ENCODE data around the gene LRRFIP1. TPM values are rescaled to one million over a fixed set of nuclear protein-coding genes. Genes with fewer than 3 reads are reported as not detected.
"Not testable (repeated sequence)": the region's sequence is repeated elsewhere in the genome, so short reads cannot be mapped to it uniquely, and the experiment has no call there.

The LRRFIP1 gene
- polyA plus RNA-seq, 1 donor = 101 TPM

GRCh38 chr2:237745250-237745613 lies 117.8 kb downstream of the LRRFIP1 start:
- no peak for DNase-seq

GRCh38 chr2:237746302-237747080 lies 119.1 kb downstream of the LRRFIP1 start:
- no peak for DNase-seq

DNA sequence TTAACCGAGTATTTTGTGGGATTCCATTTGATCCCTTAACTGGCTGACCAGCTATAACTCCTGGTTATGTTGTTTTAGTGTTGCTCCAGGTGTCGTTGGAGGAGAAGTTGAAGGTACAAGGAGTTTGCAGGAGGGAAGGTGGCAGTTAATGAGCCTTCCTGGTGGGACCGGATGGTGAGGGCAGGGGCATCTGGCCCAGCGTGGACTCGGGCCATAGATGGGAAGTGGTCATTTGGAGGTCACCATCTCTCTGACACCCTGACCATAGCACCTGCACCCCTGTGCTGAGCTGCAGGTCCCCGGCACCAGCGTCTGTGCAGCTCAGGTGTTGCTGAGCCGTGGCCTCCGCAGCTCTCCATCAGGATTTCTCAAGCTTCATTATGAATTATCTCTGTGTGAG lies 119.8 kb downstream of the LRRFIP1 start:
- DNase-seq = no peak

DNA sequence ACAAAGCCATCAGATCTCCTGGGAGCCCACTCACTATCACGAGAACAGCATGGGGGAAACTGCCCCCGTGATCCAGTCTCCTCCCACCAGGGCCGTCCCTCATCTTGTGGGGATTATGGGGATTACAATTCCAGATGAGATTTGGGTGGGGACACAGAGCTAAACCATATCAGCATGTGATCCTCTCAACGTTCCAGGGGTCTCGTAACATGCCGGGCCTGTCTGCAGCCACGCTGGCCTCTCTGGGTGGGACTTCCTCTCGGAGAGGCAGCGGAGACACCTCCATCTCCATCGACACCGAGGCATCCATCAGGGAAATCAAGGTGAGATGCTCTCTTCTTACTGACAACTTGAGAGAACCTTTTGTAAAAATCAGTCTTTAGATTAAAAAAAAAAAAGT lies 121.6 kb downstream of the LRRFIP1 start:
- no peak for DNase-seq

DNA sequence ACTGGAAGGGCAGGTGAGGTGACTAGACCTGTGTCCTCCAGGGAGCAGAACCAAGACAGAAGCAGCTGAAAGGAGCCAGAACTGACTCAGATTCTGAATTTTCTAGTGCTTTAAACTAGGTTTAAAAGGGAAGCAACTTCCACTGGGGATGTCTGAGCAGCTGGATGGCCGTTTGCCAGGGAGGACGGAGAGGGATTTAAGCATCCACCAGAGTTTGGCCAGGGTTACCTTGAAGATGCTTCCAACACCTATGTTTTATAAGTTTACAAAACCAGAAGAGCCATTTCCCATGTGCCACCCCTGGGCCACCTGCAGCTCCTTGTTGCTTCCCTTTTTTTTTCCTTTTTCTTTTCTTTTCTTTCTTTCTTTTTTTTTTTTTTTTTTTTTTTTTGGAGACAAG lies 122.6 kb downstream of the LRRFIP1 start:
- no peak for DNase-seq

- DNase-seq = not testable (repeated sequence)
These were observed 123.1 kb downstream of the LRRFIP1 start for GRCh38 chr2:237750441-237750840.

DNA sequence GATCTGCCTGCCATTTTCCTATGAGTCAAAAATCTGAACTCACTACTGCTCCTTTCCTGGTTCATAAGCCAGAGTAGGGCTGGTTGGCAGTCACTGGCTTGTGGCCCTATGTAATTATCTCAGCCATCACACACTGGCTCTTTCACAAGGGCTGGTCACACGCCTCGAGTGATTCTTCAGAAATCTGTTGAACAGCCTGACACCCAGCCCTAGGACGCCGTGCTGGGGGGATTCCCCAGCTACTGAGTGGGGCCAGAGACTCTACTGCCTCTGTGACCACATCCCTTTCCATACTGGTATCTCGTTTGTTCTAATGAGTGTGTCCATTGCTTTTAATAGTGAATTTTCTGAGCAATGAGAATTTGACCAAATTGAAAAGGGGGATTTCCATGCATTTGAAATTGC lies 125.4 kb downstream of the LRRFIP1 start:
- no peak for DNase-seq

DNA sequence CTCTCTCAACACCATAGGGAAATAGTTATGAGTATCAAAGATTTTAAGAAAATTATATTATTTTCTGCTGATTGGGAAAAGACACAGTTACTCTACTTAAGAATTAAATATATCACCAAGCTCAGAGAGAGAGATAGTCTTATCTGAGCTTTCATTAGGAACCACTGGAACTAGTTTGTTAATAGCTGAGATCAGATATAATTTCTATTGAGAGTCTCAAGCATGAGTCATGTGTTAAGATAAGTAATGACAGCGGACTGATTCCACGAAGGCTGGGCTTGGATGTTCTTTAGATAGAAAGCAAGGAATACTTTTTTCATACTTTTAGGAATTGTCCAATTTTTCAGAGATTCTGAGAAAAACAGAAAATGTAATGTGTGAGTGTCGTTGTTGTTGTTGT lies 126.8 kb downstream of the LRRFIP1 start:
- no peak for DNase-seq

GRCh38 chr2:237754626-237755248 lies 127.3 kb downstream of the LRRFIP1 start:
- no peak for DNase-seq

- DNase-seq = no peak
These were observed 130.2 kb downstream of the LRRFIP1 start for GRCh38 chr2:237757616-237758015.

- DNase-seq = no peak
These were observed 130.8 kb downstream of the LRRFIP1 start for GRCh38 chr2:237758185-237758584.

DNA sequence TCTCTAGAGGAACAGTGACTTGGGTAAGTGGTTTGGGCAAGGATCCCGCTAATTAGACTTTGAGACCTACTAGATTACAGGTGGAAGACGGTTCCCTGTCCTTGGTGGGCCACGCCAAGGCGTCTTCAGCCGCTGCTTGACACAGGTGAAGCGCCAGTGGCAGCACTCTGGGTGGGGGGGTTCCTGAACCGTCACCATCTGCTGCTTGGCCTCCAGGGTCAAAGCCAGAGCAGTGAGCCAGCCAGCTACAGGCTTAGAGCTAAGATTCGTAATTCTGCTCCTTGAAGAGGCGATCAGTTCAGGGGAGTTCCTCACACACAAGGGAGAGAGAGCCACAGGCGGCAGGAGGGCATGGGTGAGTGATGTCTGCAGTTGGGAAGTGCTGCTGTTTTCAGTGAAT lies 131.8 kb downstream of the LRRFIP1 start:
- DNase-seq = no peak

GRCh38 chr2:237760506-237761502 lies 133.4 kb downstream of the LRRFIP1 start:
- no peak for DNase-seq

DNA sequence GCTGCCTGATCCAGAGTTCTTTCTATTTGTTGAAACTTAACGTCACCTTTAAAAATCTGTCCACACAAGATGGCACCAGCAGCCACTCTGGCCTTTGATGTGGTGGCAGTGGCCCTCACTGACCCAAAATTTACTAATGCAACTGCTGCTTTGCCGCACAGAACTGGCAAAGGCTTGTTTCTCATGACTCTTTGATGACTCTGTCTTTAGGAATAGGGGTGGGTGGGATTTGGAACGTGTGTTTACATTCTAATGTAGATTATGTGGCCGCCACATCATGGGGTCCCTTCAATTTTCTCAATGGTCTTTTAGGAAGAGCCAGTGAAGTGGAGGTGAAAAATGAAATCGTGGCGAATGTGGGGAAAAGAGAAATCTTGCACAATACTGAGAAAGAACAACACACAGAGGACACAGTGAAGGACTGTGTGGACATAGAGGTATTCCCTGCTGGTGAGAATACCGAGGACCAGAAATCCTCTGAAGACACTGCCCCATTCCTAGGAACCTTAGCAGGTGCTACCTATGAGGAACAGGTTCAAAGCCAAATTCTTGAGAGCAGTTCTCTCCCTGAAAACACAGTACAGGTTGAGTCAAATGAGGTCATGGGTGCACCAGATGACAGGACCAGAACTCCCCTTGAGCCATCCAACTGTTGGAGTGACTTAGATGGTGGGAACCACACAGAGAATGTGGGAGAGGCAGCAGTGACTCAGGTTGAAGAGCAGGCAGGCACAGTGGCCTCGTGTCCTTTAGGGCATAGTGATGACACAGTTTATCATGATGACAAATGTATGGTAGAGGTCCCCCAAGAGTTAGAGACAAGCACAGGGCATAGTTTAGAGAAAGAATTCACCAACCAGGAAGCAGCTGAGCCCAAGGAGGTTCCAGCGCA lies 135.2 kb downstream of the LRRFIP1 start:
- not testable (repeated sequence) for DNase-seq

GRCh38 chr2:237763812-237764211 lies 136.4 kb downstream of the LRRFIP1 start:
- no peak for DNase-seq

- DNase-seq = not testable (repeated sequence)
These were observed 137.7 kb downstream of the LRRFIP1 start for GRCh38 chr2:237765122-237765521.

- no peak for DNase-seq
These were observed 138.5 kb downstream of the LRRFIP1 start for GRCh38 chr2:237765875-237766274.

- no peak for DNase-seq
These were observed 139.0 kb downstream of the LRRFIP1 start for GRCh38 chr2:237766340-237766739.

- DNase-seq = no peak
These were observed 145.1 kb downstream of the LRRFIP1 start for GRCh38 chr2:237772513-237772912.

GRCh38 chr2:237773826-237774225 lies 146.4 kb downstream of the LRRFIP1 start:
- no peak for DNase-seq

- peak; percentile 40 for DNase-seq
These were observed 147.6 kb downstream of the LRRFIP1 start for GRCh38 chr2:237774811-237775553.

Measured in left kidney (tissue), 2 donors.